GM19238 (cell line): ENCODE results near the gene RAB3B.
"Not testable (repeated sequence)": the region's sequence is repeated elsewhere in the genome, so short reads cannot be mapped to it uniquely, and the experiment has no call there.

Source experiments
- DNase-seq: peaks from one replicate; pipeline ENCODE4 v3.0.0; 2011; ENCODE audit warnings: low spot score; ENCODE audit not compliant: insufficient read length

RAB3B gene

GRCh38 chr1:51989582-51990477 is 670 bp downstream of the RAB3B start:
- no peak for DNase-seq

GRCh38 chr1:51988254-51988653 is 2.2 kb downstream of the RAB3B start:
- DNase-seq = no peak

GRCh38 chr1:51986718-51987117 is 3.8 kb downstream of the RAB3B start:
- no peak for DNase-seq

GRCh38 chr1:51982161-51982560 is 8.3 kb downstream of the RAB3B start:
- no peak for DNase-seq

- no peak for DNase-seq
These were observed 8.9 kb downstream of the RAB3B start for GRCh38 chr1:51981555-51981954.

- no peak for DNase-seq
These were observed 12.4 kb downstream of the RAB3B start for GRCh38 chr1:51978099-51978498.

GRCh38 chr1:51976846-51977602 is 13.5 kb downstream of the RAB3B start:
- no peak for DNase-seq

GRCh38 chr1:51973587-51974474 is 16.7 kb downstream of the RAB3B start:
- no peak for DNase-seq

- no peak for DNase-seq
These were observed 21.3 kb downstream of the RAB3B start for GRCh38 chr1:51969038-51969705.

GRCh38 chr1:51968632-51969031 is 21.9 kb downstream of the RAB3B start:
- no peak for DNase-seq

GRCh38 chr1:51967213-51967791 is 23.2 kb downstream of the RAB3B start:
- not testable (repeated sequence) for DNase-seq

GRCh38 chr1:51966559-51966958 is 23.9 kb downstream of the RAB3B start:
- no peak for DNase-seq

- no peak for DNase-seq
These were observed 26.2 kb downstream of the RAB3B start for GRCh38 chr1:51964309-51964696.

GRCh38 chr1:51963592-51964308 is 26.8 kb downstream of the RAB3B start:
- no peak for DNase-seq

- no peak for DNase-seq
These were observed 27.8 kb downstream of the RAB3B start for GRCh38 chr1:51962486-51963356.

- DNase-seq = no peak
These were observed 28.5 kb downstream of the RAB3B start for GRCh38 chr1:51961954-51962353.

- no peak for DNase-seq
These were observed 29.3 kb downstream of the RAB3B start for GRCh38 chr1:51961231-51961630.

GRCh38 chr1:51960262-51960661 is 30.2 kb downstream of the RAB3B start:
- no peak for DNase-seq

- DNase-seq = no peak
These were observed 31.7 kb downstream of the RAB3B start for GRCh38 chr1:51958824-51959223.
